ENCODE results near the gene SNRNP25. TPM values are rescaled to one million over a fixed set of nuclear protein-coding genes. Genes with fewer than 3 reads are reported as not detected.

Gene SNRNP25
- total RNA-seq, 1 experiment from 2014 or later = 21.2 TPM

DNA sequence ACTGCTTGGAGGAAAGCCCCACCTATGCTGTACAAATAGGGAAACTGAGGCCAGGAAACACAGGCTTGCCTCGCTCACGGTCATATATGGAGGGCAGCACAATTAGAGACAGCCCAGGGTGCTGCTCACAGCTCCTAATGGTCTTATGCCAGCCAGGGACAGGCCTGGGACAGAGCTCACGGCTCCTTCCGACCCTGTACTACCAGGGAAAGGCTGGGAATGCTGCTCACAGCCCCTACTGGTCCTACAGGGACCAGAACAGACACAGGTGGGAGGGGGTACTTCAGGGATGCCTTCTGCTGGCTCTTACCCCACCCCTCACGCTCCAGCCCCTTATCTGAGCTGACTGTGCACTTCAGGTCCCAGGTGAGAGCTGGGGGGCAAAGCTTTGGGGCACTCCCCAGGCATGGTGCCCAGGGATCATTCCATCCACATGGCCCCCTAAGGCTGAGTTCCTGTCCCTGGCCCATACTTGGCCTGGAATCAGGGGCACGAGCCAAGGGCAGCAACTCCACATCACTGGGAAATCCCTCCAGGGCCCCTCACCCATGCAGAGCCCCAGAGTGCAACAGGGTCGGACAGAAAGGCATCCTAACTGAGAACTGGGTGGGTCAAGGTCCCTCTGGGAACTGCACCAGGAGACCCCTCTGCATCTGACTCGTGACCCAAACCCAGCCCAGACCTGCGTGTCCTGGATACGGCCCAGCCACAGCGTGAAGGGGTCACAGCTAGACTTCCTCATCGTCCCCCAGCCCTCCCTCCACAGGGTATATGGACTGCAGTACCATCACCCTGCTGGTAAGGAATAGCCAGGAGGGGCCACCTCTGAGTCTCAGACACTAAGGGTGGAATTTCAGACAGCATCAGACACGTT, 12.9 kb downstream of the SNRNP25 start:
- peaks cover 5% of the 10 kb centered on the region for H3K36me3 Mint-ChIP-seq (ENCODE audit: insufficient read depth, unreplicated experiment)
- POLR2A ChIA-PET = interaction anchor here (0.7 to 2.2 kb wide), 4 partner anchors 12 to 51 kb away, joined by 3 to 8 read pairs (median 4); partner anchors contain the start of gene MPG
- TF ChIP-seq, protein P1, sequence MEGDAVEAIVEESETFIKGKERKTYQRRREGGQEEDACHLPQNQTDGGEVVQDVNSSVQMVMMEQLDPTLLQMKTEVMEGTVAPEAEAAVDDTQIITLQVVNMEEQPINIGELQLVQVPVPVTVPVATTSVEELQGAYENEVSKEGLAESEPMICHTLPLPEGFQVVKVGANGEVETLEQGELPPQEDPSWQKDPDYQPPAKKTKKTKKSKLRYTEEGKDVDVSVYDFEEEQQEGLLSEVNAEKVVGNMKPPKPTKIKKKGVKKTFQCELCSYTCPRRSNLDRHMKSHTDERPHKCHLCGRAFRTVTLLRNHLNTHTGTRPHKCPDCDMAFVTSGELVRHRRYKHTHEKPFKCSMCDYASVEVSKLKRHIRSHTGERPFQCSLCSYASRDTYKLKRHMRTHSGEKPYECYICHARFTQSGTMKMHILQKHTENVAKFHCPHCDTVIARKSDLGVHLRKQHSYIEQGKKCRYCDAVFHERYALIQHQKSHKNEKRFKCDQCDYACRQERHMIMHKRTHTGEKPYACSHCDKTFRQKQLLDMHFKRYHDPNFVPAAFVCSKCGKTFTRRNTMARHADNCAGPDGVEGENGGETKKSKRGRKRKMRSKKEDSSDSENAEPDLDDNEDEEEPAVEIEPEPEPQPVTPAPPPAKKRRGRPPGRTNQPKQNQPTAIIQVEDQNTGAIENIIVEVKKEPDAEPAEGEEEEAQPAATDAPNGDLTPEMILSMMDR (IDR thresholded peaks at IDR 0.05; ENCODE audit: unreplicated experiment) = no peak
- no peak overlapping the region for H3K4me3 Mint-ChIP-seq (ENCODE audit: unreplicated experiment)
- H3K27ac Mint-ChIP-seq (ENCODE audit: low read depth, unreplicated experiment) = no peak overlapping the region
- no peaks in the 10 kb centered on the region for H3K9me3 Mint-ChIP-seq (ENCODE audit: unreplicated experiment)
- H3K4me1 Mint-ChIP-seq (ENCODE audit: insufficient read depth, unreplicated experiment) = no peaks in the 10 kb centered on the region
- CTCF ChIA-PET = interaction anchor here (0.6 to 4.1 kb wide), 21 partner anchors 8 to 506 kb away, joined by 3 to 89 read pairs (median 5); partner anchors contain the start of gene MPG
- DNase-seq (ENCODE audit: unreplicated experiment) = no peak
- no peaks in the 10 kb centered on the region for H3K27me3 Mint-ChIP-seq (ENCODE audit: insufficient read depth, unreplicated experiment)
- intact Hi-C loops (cut with micrococcal nuclease) = no loop called here
- BruUV-seq (replicated peaks) = no TSS peak

DNA sequence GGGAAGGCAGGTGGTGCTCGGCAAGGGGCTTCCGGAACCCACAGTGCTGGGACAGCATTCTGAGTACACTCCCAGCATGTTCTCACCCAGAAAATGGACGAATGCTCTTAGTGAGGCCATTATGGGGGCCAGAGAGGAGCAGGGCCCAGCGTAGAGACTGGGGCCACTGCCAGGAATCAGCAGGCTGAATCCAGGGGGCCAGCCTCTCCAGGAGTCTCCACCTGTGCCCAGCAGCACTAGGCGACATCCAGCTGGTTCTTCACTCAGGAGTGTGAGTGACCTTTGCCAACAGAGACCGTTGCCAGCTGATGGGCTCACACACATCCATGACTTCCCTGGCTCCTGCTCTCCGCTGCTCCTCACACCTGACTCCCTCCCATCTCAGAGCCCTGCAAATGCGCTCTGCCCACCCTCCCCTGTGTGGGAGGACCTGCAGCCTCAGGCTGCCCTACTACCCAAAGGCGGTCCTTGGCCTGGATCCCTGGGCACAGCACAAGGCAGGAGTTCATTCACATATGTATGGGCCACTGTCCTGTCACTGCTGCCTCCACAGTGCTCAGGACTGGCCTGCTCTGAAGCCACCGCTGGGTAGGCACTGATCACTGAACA, 13.7 kb downstream of the SNRNP25 start:
- H3K9me3 Mint-ChIP-seq (ENCODE audit: unreplicated experiment) = no peaks in the 10 kb centered on the region
- POLR2A ChIA-PET = interaction anchor here (2.2 kb wide), 1 partner anchor 11 kb away, joined by 8 read pairs; the partner anchor contains the start of gene MPG
- no peaks in the 10 kb centered on the region for H3K4me1 Mint-ChIP-seq (ENCODE audit: insufficient read depth, unreplicated experiment)
- BruUV-seq (replicated peaks) = no TSS peak
- H3K27me3 Mint-ChIP-seq (ENCODE audit: insufficient read depth, unreplicated experiment) = no peaks in the 10 kb centered on the region
- no peaks in the 10 kb centered on the region for H3K36me3 Mint-ChIP-seq (ENCODE audit: insufficient read depth, unreplicated experiment)
- no peak overlapping the region for H3K4me3 Mint-ChIP-seq (ENCODE audit: unreplicated experiment)
- DNase-seq (ENCODE audit: unreplicated experiment) = no peak
- intact Hi-C loops (cut with micrococcal nuclease) = no loop called here
- TF ChIP-seq, protein P1 (IDR thresholded peaks at IDR 0.05; ENCODE audit: unreplicated experiment) = no peak
- no peak overlapping the region for H3K27ac Mint-ChIP-seq (ENCODE audit: low read depth, unreplicated experiment)
- CTCF ChIA-PET = interaction anchor here (0.6 to 4.1 kb wide), 7 partner anchors 11 to 295 kb away, joined by 3 to 26 read pairs (median 4); partner anchors contain the start of gene MPG

DNA sequence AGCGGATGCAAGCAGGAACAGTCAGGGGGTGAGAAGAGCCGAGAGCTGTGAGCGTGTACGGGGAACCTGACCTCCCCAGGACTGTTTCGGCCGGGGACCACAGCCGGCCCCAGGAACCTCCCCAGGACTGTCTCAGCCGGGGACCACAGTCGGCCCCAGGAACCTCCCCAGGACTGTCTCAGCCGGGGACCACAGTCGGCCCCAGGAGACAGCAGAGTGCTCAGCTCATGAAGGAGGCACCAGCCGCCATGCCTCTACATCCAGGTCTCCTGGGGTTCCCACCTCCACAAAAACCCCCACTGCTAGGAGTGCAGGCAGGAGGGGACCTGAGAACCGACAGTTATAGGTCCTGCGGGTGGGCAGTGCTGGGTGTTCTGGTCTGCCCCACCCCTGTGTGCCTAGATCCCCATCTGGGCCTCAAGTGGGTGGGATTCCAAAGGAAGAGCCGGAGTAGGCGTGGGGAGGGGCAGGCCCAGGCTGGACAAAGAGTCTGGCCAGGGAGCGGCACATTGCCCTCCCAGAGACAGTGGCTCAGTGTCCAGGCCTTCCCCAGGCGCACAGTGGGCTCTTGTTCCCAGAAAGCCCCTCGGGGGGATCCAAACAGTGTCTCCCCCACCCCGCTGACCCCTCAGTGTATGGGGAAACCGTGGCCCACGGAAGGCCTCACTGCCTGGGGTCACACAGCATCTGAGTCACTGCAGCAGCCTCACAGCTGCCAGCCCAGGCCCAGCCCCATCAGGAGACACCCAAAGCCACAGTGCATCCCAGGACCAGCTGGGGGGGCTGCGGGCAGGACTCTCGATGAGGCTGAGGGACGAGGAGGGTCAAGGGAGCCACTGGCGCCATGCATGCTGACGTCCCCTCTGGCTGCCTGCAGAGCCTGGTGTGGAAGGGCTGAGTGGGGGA, 14.5 kb downstream of the SNRNP25 start:
- ChIA-PET POLR2A (interaction anchor here (1.0 kb wide), 1 partner anchor 10 kb away, joined by 3 read pairs; the partner anchor contains the start of gene MPG), CTCF (interaction anchor here (0.7 to 4.9 kb wide), 7 partner anchors 14 to 294 kb away, joined by 3 to 56 read pairs (median 3); partner anchors contain the start of gene SNRNP25)
- no TSS peak for BruUV-seq (replicated peaks)
- Mint-ChIP-seq H3K9me3 (ENCODE audit: unreplicated experiment) (no peaks in the 10 kb centered on the region), H3K27me3 (ENCODE audit: insufficient read depth, unreplicated experiment) (no peaks in the 10 kb centered on the region), H3K4me1 (ENCODE audit: insufficient read depth, unreplicated experiment) (peaks cover 5% of the 10 kb centered on the region), H3K27ac (ENCODE audit: low read depth, unreplicated experiment) (no peak overlapping the region), H3K36me3 (ENCODE audit: insufficient read depth, unreplicated experiment) (no peaks in the 10 kb centered on the region), H3K4me3 (ENCODE audit: unreplicated experiment) (no peak overlapping the region)
- intact Hi-C loops (cut with micrococcal nuclease) = no loop called here
- DNase-seq (ENCODE audit: unreplicated experiment) = no peak
- TF ChIP-seq, protein P1 (IDR thresholded peaks at IDR 0.05; ENCODE audit: unreplicated experiment) = no peak
